GM18507 (cell line): ENCODE results near the gene KIF25.

Source experiments
- DNase-seq: peaks from one replicate; pipeline ENCODE4 v3.0.0; 2011; ENCODE audit warnings: low read depth; ENCODE audit not compliant: insufficient read length; ENCODE audit errors: extremely low spot score
- FAIRE-seq: peaks from 2 replicates; lab custom pipeline; 2011; peaks lifted over from hg19 to GRCh38; lab: Jason Lieb, UNC

The KIF25 gene

GRCh38 chr6:168055696-168056489 is 58.4 kb downstream of the KIF25 start:
- FAIRE-seq (no peak), DNase-seq (no peak)

- no peak for DNase-seq
- no peak for FAIRE-seq
These were observed 59.5 kb downstream of the KIF25 start for GRCh38 chr6:168056892-168057527.

DNA sequence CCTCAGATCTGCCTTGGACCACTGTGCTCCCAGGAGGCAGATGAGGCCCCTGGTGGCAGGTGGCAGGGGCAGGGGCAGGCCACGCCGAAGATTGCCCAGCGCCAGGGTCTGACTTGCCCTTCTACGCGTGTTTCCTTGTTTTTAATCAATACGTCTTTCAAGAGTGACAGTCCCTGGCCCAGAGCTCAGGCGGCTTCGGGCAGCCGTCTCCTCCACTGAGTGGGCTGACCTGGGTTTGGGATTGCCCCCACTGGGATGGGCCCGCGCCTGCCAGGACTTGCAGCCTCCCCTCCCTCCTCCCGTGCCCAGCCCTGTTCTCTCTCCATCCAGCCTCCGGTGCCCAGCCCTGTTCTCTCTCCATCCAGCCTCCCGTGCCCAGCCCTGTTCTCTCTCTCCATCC is 60.4 kb downstream of the KIF25 start:
- DNase-seq, result no peak

DNA sequence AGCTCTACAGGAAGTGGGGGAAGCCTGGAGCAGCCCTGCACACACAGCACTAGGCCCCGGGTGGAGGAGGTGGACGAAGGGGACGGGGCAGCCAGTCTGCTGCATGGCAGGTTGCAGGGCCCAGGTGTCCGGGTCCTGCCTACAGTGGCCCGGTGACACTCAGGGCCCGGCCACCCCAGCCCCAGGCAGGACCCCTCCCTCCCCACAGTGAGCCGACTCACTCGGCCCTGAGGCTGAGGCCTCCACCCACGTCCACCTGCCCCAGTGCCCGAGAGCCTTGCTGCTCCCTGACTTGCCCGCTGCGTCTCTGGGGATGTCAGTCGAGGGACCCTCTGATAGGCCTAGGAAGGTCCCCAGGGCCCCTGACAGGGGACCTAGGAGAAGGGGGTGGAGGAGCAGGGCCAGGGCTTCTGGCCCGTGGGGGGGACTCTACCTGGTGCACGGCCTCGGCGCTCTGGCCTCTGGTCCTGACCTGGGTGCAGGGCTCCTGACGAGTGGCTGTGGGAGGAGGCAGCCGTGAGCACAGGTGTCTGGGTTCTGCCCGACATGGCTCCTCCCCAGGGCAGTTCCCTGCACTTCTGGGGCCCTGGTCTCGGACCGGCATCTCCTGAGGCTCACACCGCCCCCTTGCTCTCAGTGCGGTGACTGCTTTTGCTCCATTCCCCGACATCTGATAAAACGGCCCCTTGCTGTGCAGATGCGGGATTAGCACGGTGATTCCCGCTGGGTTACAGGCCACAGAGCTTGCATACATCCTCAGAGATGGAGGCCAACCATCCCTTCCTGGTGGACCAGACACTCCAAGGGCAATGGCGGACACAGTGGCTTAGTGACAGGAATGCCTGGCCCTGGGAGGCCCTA is 61.5 kb downstream of the KIF25 start:
- DNase-seq (no peak), FAIRE-seq (no peak)

More for the DNA sequence above, 60.4 kb downstream of the KIF25 start:
- FAIRE-seq, result no peak

- DNase-seq (no peak), FAIRE-seq (no peak)
These were observed 63.1 kb downstream of the KIF25 start for GRCh38 chr6:168060521-168060931.

DNA sequence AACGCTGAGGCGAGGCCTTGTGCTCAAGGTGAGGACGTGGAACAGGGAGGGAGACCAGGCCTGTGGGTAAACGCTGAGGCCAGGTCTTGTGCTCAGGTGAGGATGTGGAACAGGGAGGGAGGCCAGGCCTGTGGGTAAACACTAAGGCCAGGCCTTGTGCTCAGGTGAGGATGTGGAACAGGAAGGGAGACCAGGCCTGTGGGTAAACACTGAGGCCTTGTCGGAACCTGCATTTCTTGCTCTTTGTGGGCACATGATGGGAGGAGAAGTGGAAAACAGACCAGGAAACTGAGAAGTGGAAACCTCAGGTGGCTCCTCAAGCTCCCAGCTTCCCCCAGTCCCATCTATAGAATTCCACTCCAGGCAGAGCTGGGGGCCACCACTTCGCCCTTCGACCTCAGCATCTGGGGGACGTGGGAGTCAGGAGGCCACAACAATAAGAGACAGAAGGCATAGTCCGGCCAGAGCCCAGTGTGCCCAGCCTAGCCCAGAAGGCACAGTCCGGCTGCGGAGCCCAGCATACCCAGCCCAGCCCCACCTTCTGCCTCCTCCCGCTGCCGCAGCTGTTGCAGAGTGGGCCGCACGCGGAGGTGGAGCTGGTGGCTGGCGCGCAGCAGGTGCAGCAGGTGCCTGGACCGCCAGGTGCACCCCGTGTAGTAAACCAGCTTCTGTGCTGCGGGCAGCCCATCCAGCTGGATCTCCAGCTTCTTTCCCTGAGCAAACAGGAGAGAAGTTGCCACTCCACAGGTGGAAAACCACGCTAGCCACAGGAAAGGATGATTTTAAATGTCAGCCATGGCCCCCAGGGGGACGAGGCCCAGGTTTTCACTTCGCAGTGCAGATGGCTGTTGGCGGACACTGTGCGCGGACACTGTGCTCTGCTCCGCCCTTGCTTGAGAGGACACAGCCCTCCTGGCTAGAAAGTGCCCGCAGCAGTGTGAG is 64.1 kb downstream of the KIF25 start:
- DNase-seq (no peak), FAIRE-seq (no peak)

DNA sequence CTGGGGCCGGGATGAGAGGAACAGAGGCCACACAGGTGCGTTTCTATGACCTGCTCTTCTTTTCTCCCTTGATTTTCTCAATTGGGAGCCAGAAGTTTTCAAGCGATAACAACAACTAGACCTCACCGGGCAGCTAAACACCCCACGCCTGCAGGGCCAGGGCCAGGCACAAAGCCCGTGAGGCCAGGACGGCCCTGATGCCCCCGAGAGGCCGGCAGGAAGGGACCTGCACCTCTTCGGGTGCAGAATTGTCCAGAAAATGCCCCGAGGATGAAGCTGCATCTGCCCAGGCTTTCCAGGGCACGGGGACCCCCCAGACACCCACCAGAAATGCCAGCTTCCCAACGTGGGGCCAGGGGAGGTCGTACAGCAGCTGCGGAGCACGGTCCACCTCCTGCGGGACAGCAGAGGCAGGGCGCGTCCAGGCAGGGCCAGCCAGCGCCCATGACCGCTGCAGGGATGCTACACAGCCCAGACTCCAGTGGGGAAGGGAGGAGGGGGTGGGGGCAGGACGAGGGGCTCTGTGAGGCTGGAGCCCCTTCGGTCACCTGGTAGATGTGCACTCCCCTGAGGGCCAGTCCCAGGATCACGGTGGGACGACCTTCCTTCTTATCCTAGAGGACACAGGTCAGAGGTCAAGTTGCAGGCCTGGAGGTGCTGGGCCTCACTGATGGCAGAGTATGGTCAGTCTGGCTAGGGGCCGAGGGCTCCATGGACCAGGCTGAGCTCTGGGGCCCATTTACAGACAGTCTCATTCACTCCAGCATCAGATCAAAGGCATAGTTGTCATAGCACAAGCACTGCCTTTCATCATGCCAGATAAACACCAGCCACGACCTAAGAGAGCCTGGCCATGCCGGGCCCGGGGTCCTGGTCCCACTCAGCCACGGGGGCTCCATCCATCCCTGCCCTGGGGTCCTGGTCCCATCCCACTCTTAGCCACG is 65.1 kb downstream of the KIF25 start:
- no peak for FAIRE-seq
- no peak for DNase-seq

- DNase-seq, result no peak
- no peak for FAIRE-seq
These were observed 66.0 kb downstream of the KIF25 start for GRCh38 chr6:168063431-168063830.

DNA sequence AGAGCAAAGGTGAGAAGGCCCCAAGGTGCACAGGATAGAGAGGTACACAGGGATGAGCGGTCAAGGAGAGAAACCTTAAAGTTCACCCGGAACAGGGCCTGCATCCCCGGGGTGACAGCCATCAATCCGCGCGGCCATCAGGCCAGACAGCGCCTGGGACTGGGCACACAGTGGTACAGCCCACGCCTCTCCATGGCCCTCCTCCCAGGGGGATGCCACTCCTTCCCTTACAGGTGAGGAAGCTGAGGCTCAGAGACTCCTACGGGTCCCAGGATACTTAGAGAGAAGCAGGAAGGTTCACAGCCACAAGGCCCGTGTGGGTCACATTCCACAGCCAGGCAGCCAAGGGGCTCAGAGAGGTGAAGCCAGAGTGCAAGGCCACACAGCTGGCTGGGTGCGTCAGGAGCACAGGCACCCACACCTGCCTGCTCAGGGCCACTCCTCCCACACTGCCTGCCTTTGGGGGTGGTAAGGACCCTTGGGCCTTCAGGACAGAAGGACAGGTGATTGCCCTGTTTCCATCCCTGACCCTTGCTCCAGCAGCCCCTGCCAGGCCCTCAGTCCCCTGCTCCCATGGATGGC is 66.8 kb downstream of the KIF25 start:
- no peak for FAIRE-seq
- no peak for DNase-seq

GRCh38 chr6:168067081-168067759 is 69.7 kb downstream of the KIF25 start:
- DNase-seq, result no peak
- no peak for FAIRE-seq

DNA sequence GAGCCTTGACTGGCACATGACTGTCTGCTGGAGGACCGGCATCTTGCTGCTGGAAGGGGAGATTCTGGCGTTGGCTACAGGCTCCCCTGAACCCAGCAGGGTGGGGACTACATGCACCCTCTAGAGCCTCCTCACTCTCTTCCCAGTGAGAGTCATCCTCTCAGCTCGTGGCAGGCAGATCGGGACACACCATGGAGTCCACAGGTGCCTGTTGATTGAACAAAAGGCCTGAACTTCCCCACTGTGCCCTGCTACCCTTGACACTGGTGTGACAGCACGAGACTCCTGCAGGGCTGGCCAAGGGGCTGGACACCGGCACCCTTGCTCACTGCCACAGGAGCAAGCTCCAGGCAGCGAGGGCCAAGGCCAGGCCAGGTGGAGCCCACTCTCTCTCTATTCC is 73.3 kb downstream of the KIF25 start:
- no peak for DNase-seq
- no peak for FAIRE-seq

DNA sequence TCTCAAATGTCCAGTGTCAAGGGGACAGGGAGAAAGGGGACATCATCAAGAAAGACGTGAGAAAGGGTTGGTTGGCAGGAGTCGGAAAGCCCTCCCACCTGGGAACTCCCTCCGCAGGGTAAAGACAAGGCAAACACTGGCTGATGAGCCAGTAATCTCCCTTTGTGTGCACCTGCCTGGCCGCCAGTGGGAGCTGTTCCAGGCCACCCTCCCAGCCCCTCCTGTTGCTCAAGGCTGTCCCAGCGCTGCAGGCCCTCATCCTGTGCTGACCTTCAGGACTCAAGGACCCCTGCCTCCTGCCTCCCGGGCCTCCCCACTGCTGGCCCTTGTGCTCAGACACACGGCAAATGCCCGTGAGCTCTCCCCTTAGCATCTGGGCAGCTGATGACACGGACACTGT is 74.1 kb downstream of the KIF25 start:
- DNase-seq (no peak), FAIRE-seq (no peak)

DNA sequence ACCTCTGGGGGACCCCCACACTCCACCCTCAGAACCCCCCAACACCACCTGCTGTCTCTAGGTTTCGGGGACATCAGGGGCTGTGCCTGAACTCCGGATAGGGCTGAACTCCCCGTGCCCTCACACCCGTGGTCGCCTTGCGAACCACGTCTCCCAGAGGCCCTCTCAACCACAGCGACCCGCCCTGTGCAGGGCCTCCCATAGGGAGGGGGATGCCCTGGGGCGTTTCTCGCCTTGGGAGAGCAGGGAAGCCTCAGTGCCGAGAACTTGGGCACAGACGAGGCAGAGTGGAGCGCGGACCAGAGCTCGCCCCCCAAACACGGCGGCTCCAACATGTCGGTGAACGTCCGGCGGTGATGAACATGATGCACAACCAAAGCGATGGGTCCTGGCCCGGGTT is 74.8 kb downstream of the KIF25 start:
- DNase-seq (no peak), FAIRE-seq (no peak)

- FAIRE-seq (no peak), DNase-seq (no peak)
These were observed 75.3 kb downstream of the KIF25 start for GRCh38 chr6:168072730-168073129.

DNA sequence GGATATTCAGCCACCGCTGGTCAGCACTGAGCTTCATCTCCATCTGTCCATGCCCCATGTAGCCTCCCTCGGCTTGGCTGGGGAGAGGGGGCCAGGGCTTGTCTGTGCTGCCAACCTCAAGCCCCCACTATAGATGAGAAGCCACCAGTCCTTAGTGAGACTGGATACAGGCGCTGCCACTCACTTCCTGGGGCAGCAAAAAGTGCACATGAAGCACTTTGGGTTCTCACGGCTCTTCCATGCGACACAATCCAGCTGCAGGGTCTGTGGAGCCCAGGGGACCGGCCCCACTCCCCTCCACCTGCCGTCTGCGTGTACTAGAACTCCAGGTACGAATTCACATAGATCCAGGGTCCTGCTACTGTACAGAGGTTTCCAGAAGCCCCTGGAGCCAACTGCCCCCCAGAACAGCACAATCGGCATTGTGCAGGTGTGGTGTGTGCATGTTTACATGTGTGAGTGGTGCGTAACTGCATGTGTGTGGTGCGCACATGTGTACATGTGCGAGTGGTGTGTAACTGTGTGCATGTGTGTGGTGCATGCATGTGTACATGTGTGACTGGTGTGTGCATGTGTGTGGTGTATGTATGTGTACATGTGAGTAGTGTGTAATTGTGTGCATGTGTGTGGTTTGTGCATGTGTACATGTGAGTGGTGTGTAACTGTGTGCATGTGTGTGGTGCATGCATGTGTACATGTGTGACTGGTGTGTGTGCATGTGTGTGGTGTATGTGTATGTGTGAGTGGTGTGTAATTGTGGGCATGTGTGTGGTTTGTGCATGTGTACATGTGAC is 76.7 kb downstream of the KIF25 start:
- FAIRE-seq, result no peak
- DNase-seq, result no peak

GRCh38 chr6:168075216-168075615 is 77.7 kb downstream of the KIF25 start:
- DNase-seq (no peak), FAIRE-seq (no peak)

DNA sequence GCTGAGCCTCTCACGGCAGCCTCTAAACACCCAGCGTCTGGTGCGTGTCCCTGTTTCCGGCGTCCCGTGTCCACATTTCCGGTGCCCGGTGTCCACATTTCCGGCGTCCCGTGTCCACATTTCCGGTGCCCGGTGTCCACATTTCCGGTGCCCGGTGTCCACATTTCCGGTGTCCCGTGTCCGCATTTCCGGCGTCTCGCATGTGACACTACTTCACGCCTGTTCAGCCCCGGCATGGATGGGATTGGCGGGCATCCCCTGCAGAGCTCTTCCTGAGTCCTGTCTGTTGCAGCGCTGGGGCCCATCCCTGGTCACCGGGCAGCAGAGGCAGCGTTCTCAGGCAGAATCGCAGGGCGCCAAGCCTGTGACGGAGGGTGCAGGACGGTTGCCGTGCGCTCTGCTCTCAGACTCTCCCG is 78.3 kb downstream of the KIF25 start:
- DNase-seq (no peak), FAIRE-seq (no peak)
